Ishikawa (cell line): Measurements from ENCODE around the gene HOTAIR.

ENCODE experiments used
- CEBPB ChIP-seq: IDR thresholded peaks from 2 replicates; pipeline ENCODE4 v1.6.1; 2012
- CREB1 ChIP-seq: IDR thresholded peaks from 2 replicates; pipeline ENCODE4 v1.6.1; 2012; ENCODE audit warnings: low read depth
- EGR1 ChIP-seq: IDR thresholded peaks from 2 replicates; pipeline ENCODE4 v1.6.1; 2012
- EP300 ChIP-seq: IDR thresholded peaks from 2 replicates; pipeline ENCODE4 v1.6.1; 2012; ENCODE audit warnings: borderline replicate concordance
- FOXM1 ChIP-seq: IDR thresholded peaks from 2 replicates; pipeline ENCODE4 v1.6.1; 2012; ENCODE audit warnings: low read depth, borderline replicate concordance
- NFIC ChIP-seq: IDR thresholded peaks from 2 replicates; pipeline ENCODE4 v1.6.1; 2012
- RAD21 ChIP-seq: IDR thresholded peaks from 2 replicates; pipeline ENCODE4 v1.6.1; 2012; ENCODE audit warnings: low read depth
- TAF1 ChIP-seq: IDR thresholded peaks from 2 replicates; pipeline ENCODE4 v1.6.1; 2012; ENCODE audit warnings: low read depth, mild to moderate bottlenecking
- TCF12 ChIP-seq: IDR thresholded peaks from 2 replicates; pipeline ENCODE4 v1.6.1; 2012; ENCODE audit warnings: low read depth
- TEAD4 ChIP-seq: IDR thresholded peaks from 2 replicates; pipeline ENCODE4 v1.6.1; 2012
- YY1 ChIP-seq: IDR thresholded peaks from 2 replicates; pipeline ENCODE4 v1.6.1; 2012; ENCODE audit warnings: low read depth
- ZBTB7A ChIP-seq: IDR thresholded peaks from 2 replicates; pipeline ENCODE4 v1.6.1; 2012; ENCODE audit warnings: low read depth
- TF ChIP-seq, protein P1 (sequence below): IDR thresholded peaks from 2 replicates; pipeline ENCODE4 v1.6.1; 2012
- TF ChIP-seq, protein P2 (sequence below): IDR thresholded peaks from 2 replicates; pipeline ENCODE4 v1.6.1; 2012; ENCODE audit warnings: low read depth, mild to moderate bottlenecking
- TF ChIP-seq, protein P3 (sequence below): IDR thresholded peaks from 2 replicates; pipeline ENCODE4 v1.6.1; 2012

HOTAIR gene

DNA sequence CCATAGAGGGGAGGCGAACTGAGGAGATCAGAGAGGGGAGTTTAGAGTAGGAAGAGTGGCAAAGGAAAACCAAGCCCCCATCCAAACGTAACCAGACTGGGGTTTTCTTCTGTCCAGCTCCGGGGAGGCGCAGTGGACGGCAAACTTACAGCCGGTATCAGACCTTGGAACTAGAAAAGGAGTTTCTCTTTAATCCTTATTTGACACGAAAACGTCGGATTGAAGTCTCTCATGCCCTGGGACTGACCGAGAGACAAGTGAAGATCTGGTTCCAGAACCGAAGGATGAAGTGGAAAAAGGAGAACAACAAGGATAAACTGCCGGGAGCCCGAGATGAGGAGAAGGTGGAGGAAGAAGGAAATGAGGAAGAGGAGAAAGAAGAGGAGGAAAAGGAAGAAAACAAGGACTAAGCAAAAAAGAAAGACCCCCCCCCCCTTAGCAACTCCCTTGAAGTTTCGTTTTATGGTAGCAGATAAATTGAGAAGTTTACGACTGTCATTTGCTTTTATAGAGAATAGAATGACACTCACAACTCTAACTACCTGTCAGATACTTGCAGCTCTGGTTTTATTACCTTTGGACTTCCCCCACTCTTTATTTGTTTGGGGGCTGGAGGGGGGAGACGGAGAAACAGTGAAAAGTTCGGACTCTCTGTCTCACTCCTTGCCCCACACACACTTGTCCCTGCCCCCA, 36.4 kb upstream of the HOTAIR start:
- TF ChIP-seq TAF1 (no peak), ZBTB7A (no peak), TEAD4 (no peak), YY1 (no peak), FOXM1 (no peak), CREB1 (no peak), TCF12 (no peak), EP300 (no peak), RAD21 (no peak)
- TF ChIP-seq, protein P1, sequence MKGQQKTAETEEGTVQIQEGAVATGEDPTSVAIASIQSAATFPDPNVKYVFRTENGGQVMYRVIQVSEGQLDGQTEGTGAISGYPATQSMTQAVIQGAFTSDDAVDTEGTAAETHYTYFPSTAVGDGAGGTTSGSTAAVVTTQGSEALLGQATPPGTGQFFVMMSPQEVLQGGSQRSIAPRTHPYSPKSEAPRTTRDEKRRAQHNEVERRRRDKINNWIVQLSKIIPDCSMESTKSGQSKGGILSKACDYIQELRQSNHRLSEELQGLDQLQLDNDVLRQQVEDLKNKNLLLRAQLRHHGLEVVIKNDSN: no peak
- TF ChIP-seq, protein P2, sequence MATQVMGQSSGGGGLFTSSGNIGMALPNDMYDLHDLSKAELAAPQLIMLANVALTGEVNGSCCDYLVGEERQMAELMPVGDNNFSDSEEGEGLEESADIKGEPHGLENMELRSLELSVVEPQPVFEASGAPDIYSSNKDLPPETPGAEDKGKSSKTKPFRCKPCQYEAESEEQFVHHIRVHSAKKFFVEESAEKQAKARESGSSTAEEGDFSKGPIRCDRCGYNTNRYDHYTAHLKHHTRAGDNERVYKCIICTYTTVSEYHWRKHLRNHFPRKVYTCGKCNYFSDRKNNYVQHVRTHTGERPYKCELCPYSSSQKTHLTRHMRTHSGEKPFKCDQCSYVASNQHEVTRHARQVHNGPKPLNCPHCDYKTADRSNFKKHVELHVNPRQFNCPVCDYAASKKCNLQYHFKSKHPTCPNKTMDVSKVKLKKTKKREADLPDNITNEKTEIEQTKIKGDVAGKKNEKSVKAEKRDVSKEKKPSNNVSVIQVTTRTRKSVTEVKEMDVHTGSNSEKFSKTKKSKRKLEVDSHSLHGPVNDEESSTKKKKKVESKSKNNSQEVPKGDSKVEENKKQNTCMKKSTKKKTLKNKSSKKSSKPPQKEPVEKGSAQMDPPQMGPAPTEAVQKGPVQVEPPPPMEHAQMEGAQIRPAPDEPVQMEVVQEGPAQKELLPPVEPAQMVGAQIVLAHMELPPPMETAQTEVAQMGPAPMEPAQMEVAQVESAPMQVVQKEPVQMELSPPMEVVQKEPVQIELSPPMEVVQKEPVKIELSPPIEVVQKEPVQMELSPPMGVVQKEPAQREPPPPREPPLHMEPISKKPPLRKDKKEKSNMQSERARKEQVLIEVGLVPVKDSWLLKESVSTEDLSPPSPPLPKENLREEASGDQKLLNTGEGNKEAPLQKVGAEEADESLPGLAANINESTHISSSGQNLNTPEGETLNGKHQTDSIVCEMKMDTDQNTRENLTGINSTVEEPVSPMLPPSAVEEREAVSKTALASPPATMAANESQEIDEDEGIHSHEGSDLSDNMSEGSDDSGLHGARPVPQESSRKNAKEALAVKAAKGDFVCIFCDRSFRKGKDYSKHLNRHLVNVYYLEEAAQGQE: no peak

DNA sequence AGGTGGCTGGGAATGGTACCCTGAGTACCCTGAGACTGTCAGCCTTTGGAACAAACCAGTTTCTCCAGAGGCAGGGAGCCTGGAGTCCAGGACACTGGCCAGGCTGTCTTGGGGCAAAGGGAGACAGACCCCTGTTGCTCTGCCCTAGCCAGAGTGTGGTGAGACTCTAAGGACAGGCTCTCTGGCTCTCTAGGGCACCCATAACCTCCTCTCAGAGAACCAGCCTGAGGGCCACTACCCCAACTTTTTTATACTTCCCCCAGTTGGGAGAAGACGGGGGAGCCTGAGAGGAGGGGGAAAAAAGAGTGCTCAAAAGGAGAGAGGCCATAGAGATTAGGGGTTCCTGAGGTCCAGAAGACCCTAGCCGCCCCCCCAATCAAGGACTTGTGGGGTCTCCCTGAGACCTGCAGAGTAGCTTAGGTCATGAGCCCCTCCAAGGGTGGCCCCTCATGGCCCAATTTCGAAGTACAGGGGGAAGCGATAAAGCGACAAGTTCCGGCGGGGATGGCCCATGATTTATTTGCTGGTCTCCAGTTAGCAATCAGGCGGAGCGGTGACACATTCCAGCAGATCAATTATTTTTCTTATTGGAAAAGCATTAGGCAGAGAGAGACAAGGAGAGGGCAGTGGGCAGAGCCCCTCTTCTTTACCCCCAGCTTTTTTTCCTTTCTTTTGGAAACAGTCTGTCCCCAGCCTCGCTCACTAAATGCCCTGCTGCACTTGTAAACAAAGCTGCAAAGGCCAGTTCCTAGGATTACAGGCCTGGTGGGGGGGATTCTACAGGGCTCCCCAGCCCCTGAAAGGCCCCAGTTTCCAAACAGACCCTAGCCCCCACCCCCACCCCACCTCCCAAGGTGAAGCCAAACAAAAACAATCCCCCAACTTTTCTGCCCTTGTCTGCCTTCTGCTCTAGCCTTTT, 35.6 kb upstream of the HOTAIR start:
- TF ChIP-seq YY1: no peak
- no peak for TF ChIP-seq NFIC
- TF ChIP-seq, protein P1: no peak
- TF ChIP-seq TAF1: no peak
- TF ChIP-seq, protein P3, sequence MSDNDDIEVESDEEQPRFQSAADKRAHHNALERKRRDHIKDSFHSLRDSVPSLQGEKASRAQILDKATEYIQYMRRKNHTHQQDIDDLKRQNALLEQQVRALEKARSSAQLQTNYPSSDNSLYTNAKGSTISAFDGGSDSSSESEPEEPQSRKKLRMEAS: no peak
- TF ChIP-seq TCF12: no peak
- TF ChIP-seq EGR1: no peak
- TF ChIP-seq, protein P2: no peak
- no peak for TF ChIP-seq EP300

DNA sequence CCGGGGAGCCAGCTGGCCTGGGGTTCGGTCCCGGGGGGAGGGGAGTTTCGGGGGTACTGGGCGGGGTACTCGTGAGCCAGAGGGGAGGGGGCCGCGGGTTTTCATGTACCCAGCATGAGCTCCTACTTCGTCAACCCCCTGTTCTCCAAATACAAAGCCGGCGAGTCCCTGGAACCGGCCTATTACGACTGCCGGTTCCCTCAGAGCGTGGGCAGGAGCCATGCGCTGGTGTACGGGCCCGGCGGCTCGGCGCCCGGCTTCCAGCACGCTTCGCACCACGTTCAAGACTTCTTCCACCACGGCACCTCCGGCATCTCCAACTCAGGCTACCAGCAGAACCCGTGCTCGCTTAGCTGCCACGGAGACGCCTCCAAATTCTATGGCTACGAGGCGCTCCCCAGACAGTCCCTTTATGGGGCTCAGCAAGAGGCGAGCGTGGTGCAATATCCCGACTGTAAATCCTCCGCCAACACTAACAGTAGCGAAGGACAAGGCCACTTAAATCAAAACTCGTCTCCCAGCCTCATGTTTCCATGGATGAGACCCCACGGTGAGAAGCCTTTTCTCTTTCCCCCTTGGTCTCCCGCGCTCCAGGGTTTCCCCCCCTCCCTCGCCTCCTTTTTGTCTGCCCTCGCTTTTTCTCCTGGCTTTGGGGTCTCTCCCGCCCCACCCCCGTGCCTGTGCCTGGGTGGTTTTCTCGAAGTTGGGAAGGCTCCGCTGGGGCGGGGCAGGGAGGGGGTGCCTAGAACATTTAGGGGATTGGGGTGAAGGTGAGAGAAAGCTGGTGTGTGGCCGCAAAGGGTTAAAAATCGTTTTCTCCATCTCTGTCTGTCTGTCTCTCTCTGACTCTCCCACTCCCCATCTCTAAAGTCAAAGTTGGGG, 34.7 kb upstream of the HOTAIR start:
- TF ChIP-seq YY1 (no peak), FOXM1 (no peak), CREB1 (no peak), TCF12 (no peak), TAF1 (no peak), EP300 (no peak), CEBPB (no peak), TEAD4 (no peak), RAD21 (no peak), NFIC (no peak), ZBTB7A (no peak), EGR1 (0 out of 2 replicates have a peak, but pooled peaks have one; percentile 11)
- TF ChIP-seq, protein P2: no peak
- TF ChIP-seq, protein P1: no peak
- TF ChIP-seq, protein P3: peak; percentile 57
